HT-29 (cell line): ENCODE results near the gene SRSF6. TPM values are rescaled to one million over a fixed set of nuclear protein-coding genes. Genes with fewer than 3 reads are reported as not detected.
"Not testable (repeated sequence)": the region's sequence is repeated elsewhere in the genome, so short reads cannot be mapped to it uniquely, and the experiment has no call there.

ENCODE experiments used
- DNase-seq: peaks from one replicate; pipeline ENCODE4 v3.0.0-alpha.2; 2015; ENCODE audit warnings: low spot score
- small RNA-seq: library from RNA; depleted of rRNA; stranded (forward); fragments of <200 nt; gene quantifications from one replicate; pipeline ENCODE3, GENCODE V24; 2014
- total RNA-seq: library from RNA; depleted of rRNA; stranded (reverse); fragments of >200 nt; shearing (Covaris generic); gene quantifications from 2 replicates; pipeline ENCODE4 v1.2.3, GENCODE V29; 2014; rRNA removed

SRSF6 gene
- total RNA-seq, 1 experiment from 2014 or later = 68.8 TPM

GRCh38 chr20:43473381-43473704 is 15.6 kb downstream of the SRSF6 start:
- no peak for DNase-seq

GRCh38 chr20:43477193-43477592 is 19.5 kb downstream of the SRSF6 start:
- DNase-seq = no peak

GRCh38 chr20:43477619-43478018 is 19.9 kb downstream of the SRSF6 start:
- DNase-seq = no peak

GRCh38 chr20:43490038-43490437 is 32.3 kb downstream of the SRSF6 start:
- no peak for DNase-seq

- no peak for DNase-seq
Observed at GRCh38 chr20:43492101-43492500, 34.4 kb downstream of the SRSF6 start.

DNA sequence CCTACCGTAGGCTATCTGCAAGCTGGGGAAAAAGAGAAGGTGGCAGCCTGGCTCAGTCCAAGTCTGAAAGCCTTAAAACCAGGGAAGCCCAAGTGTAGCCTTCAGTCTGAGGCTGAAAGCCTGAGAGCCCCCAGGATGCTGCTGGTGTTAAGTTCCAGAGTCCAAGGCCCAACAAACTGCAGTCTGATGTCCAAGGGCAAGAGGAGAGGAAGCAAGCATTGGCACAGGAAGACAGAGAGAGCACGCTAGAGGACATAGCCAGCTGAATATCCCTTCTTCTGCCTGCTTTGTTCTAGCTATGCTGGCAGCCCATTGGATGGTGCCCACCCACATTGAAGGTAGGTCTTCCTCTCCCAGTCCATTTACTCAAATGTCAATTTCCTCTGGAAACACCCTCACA is 37.7 kb downstream of the SRSF6 start:
- no peak for DNase-seq

- not testable (repeated sequence) for DNase-seq
Observed at GRCh38 chr20:43502021-43502420, 44.3 kb downstream of the SRSF6 start.

- DNase-seq = no peak
Observed at GRCh38 chr20:43506238-43506637, 48.5 kb downstream of the SRSF6 start.

DNA sequence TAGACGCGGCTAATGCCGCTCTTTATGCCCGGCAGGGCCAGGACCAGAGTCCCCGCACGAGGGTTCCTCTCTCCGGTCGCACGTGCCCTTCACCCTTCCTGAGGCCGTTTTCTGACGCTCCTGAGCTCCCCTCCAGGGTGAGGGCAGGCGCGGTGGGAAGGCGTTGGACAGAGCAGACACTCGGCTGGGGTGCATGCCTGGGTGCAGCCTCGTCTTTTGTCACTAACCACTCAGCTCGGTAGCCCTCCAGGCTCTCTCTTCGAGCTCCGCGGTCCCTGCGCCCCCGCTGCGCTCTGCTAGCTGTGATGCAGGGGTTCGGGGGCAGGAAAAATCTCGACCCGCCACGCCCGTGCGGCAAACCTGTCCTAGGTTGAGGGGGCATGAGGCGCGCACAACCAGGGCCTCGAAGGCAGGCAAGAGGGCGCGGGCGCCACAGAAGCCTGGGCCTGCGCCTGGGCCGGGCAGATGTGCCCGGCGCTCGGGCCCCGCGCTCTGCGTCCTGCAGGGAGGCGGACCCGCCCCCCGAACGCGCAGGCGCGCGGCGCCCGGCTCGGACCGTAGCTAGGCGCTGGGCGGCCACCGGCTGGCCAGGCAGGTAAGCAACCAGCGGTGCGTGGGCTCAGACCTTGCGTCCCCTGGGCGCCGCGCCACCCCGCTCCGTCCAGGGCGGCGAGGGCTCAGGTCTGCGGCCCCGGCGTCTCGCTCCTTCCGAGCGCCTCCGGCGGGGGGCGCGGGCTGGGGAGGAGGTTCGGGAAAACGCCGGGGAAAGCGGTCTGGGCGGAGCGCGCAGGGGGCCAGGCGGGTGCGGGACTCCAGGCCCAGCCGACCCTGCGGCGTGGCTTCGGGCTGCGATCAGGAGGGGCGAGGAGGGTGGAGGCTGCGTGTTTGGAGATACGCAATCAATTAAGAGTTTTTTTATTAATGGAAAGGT is 49.7 kb downstream of the SRSF6 start, which contains the start of gene L3MBTL1:
Gene L3MBTL1, plus strand, starts transcription at position 548 of the 931 bp plus-strand sequence. CDS start 5,807 bp downstream, outside the sequence.
- peak; percentile 26 for DNase-seq

- DNase-seq = no peak
Observed at GRCh38 chr20:43508106-43508505, 50.4 kb downstream of the SRSF6 start.

GRCh38 chr20:43508604-43509040 is 50.9 kb downstream of the SRSF6 start:
- DNase-seq = peak; percentile 32

- no peak for DNase-seq
Observed at GRCh38 chr20:43511879-43512278, 54.2 kb downstream of the SRSF6 start.

DNA sequence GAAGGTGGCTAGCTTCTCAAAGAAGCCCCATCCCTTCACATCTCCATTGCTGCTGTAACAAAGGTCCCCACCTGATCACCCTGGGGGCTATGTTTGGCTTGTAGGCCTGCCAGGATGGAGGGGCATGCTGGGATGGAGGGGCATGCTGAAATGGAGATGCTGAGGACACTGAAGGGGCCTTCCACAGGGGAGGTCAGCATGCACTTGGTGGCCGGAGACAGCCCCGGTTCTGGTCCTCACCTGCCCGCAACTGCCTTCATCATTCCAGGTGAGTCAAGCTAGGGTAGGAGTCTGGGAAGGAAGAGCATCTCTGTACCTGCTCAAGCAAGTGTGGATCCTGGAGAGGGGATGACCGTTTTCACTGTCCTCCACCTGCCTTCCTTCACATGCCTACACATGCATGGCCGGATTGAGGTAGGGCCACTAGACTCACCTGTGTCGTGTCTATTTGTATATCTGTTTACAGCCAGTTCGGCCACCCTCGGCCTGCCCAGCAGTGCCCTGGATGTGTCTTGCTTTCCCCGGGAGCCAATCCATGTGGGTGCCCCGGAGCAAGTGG is 55.8 kb downstream of the SRSF6 start:
- DNase-seq = no peak

Small RNAs within 50 kb of the gene (small RNA-seq; reads per million reads assigned to genes)
- gene RF00019 = not detected
- not detected for gene RNU6-1251P

Other genes with a start within 250 kb of the SRSF6 start
- 9.7 and 9.9 TPM in 2 replicates for gene L3MBTL1, start 49.8 kb downstream of the SRSF6 start, total RNA-seq
- 68.2 and 69.1 TPM in 2 replicates for gene SGK2, start 101.1 kb downstream of the SRSF6 start, total RNA-seq
- 19.9 and 25.5 TPM in 2 replicates for gene IFT52, start 133.0 kb downstream of the SRSF6 start, total RNA-seq
- gene MYBL2, start 209.2 kb downstream of the SRSF6 start, total RNA-seq = 108 and 123 TPM in 2 replicates